DMS 273 treated with DMSO at 0.1 percent for 48 hours (cell line): ENCODE measurements around the gene SALL2.

ENCODE experiments used
- DNase-seq: peaks from one replicate; lab custom pipeline; 2025; lab: John Stamatoyannopoulos, UW

The SALL2 gene

DNA sequence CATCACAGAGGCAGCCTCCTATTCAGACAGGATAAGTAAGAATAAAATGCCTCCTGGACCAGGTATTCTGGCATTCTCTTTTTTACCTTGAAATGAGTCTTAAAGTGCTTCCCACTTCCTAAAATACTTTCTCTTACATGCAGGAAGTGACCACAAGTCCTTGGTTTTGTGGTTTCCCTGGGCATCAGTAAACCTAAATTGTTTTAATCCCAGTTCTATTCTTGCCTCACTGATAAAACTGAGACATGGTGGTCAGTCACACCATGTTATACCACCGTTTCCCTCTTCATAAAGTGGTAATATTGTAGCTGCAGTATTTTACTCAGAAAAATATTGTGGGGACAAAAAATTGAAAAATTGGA is 1.2 kb upstream of the SALL2 start:
- DNase-seq: no peak

DNA sequence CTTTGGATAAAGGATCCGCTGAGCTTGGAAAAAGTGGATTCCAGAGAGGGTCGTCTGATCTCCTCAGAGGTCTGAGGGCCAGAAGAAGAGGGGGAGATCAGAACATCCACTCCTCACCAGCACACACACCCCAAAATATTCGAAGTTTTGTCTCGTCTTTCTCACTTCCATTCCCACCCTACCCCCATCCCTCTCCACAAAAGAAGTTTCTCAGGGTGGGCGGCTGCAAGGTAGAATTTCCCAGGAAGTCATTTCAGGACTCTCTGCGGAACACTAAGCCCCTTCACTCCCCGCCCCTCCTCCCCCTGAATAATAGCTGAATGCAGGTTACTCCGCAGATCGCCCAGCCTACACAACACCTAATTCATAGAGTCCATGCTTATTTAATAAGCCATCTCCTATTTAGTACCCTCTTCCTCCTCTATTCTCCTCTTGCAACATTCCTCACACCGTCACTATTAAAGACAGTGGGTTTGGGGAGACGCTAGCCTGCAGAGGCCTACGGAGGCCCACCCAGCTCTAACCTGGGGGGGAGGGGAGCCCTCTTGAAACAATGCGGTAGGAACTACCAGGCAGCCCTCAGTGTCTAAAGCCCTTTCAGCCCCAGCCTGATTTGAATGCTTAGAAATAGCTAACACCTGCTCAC is 649 bp upstream of the SALL2 start:
- DNase-seq: no peak

DNA sequence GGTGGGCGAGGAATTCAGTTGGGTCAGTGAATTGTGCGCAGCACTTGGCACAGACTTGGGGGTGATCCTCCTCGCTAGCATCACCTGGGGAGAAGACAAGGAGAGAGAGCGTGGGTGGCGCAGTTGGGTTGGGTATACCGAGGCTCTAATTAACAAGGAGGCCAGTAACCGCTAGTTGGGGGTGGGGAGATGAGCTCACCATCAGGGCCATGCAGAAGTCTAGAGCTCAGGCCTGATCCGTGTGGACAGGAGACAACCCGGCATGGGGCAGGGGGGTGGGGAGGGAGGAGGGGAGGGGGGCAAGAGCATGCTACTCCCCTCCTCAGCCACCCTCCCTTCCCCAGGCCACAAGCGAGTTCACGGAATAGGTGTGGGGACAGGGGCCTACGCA is 580 bp downstream of the SALL2 start:
- no peak for DNase-seq

DNA sequence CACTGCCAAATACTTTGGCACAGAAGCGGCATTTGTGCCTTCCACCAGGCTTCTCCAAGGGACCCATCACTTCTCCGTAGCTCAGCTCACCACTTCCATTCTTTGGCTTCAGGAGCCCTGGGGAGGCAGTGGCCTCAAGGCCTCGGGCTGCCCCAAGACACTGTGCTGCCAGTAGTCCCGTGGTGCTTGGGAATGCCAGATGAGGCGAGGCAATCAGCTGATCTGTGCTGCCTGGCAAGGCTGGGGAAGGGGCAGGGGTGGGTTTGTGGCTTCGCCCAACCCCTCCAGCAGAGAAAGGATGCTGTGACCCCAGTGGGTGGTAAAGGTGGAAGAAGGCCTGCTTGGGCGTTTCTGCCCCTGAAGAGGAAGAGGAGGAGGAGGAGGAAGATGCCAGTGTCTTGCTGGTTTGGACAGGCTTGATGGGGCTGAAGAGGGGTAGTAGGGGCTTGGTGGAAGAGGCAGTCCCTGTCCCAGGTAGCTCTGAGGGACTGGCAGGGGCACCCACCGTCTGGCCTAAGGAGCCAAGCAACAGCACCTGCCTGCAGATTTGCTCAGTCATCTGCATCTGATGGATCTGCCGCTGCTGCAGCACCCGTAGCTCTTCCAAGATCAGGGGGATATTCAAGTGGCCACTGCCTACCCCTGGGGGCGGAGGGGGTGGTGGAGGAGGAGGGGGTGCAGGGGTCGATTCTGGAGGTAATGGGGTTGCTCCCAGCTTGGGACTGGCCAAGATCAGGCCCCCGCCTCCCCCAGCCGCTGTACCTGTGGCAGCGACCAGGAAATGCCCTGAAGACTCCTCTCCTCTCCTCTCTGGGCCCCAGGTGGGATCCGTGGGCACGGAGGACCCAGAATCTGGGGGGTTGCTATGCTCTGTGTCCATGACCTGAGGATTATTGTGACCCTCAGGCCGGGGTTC is 1.3 kb downstream of the SALL2 start:
- DNase-seq: no peak

DNA sequence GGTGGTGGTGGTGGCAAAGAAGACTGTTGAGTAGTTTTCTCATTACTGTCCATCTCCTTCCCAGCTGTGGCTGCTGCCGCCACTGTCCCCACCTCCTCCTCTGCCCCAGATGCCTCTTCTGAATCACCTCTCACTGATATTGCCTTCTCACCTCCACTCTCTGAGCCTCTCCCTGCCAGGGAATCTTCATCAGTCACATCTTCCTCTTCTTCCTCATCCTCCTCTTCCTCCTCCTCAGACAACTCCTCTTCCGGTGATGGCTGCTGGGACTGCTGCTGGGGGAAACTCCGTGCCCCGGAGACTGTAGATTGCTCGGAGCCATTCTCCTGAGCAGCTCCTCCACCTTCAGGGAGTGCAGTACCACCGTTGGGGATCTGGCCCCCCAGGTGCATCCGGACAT is 2.9 kb downstream of the SALL2 start:
- no peak for DNase-seq

DNA sequence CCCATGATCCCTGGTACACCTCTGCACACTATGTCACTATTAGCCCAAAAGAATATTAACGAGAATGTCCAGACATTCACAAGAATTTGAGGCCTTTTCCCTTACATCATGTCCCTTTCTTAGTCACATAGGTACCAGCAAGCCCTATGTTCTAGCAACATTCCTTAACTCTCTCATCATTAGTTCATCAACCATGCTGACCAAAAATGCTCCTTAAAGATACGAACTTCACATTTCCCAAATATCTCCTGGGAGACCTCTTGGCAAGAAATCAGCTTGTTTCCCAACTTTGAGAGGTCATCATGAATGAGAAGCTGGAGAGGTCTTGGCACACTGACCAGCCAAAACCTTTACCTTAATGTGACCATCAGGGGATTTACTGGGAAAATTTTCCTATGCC is 4.6 kb downstream of the SALL2 start:
- no peak for DNase-seq

DNA sequence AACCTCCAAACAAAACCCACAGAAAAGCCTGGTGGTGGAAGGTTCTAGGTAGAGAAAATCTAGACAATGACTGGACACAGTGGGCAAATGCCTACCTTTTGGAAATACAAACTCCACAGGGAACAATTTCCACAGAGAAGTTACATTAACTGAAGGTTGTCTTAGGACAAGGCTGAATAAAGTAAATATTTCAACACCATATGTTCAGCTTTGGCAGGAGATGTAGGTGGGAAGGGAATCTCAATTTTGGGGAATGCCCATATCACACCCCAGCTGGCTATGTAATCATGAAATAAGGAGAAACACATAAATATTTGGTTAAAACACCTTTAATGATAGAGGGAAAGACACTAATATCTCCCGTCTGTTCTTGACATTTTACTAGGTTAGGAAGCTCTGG is 5.4 kb downstream of the SALL2 start:
- peak; percentile 24 for DNase-seq

DNA sequence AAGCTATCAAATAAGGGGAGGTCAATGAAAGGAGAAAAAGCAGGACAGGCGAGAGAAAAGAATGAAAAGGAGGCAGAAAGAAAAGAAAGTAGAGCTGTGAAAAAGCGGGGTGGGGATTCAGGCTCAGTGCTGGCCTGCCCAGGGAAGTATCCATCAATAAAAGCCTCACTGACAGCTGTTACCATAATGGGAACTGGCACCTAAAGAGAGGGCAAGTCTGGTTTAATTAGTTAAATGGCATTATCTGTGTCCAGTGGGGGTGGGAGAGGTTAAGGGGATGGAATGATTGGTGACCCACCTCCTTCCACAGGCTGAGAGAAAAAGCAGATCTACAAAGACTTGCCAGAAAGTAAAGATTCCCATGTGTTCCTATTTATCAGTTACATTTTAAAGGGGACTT is 7.4 kb downstream of the SALL2 start:
- no peak for DNase-seq

DNA sequence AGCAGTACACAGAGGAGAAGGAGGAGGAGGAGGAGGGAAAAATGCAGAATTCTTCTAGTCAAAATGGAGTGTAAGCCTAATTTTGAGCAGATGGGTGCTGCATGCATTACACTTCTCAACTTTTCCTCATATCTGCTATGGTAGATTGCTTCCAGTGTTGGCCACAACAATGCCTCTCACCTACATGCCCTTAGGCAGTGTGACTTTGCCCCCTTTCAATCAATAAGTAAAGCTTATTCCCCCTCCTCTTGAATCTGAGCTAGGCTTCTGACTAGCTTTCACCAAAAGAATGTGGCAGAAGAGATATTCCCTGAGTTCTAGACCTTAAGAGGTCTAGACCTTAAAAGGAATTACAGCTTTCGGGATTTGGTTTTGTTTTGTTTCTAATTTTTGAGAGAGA is 11.8 kb downstream of the SALL2 start:
- no peak for DNase-seq

DNA sequence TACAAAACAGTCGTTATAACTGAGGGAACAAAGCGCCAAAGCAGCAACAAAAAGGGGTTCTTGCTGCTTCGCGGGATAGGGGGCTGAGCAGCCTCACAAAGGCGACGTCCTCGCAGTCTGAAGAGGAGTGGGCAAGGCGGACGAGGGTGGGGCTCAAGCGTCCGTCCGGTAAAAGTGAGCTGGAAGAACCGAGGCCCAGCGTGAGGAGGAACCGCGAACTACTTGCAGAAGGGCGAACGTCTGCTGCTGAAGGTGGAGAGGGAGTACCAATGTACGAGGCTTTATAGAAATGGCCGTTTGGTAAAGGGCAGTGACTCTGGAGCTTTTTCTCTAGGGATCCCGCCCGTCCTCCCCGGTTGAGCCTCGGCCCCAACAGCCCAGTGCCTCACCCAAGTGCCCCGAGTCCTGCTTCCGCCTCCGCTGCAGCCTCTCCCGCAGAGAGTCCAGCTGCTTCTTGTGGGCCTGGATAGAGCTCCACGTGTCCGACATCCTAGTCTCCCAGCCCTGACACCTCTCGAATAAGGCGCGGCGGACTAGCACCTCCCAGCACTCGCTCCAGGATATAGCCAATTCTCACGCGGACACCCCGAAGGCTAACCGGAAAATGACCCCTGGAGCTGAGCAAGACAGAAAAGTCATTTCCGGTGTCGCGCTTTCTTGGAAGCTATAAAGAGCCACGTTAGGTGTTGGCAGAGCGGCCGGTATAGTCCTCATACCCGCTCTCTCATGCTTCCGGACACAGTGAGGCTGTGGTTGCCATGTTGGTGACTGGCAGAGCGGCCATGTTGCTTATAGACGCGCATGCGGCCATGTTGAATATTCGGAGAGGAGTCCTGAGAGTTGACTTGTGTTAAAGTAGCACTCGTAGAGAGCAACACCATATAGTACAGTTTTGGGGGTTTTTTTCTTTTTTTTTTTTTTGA is 15.2 kb downstream of the SALL2 start, which contains the start of gene METTL3:
Gene METTL3 (minus strand): TSS at position 606 of the 923 bp plus-strand sequence. CDS start 117 bp downstream, at position 489.
- DNase-seq: peak; percentile 96

DNA sequence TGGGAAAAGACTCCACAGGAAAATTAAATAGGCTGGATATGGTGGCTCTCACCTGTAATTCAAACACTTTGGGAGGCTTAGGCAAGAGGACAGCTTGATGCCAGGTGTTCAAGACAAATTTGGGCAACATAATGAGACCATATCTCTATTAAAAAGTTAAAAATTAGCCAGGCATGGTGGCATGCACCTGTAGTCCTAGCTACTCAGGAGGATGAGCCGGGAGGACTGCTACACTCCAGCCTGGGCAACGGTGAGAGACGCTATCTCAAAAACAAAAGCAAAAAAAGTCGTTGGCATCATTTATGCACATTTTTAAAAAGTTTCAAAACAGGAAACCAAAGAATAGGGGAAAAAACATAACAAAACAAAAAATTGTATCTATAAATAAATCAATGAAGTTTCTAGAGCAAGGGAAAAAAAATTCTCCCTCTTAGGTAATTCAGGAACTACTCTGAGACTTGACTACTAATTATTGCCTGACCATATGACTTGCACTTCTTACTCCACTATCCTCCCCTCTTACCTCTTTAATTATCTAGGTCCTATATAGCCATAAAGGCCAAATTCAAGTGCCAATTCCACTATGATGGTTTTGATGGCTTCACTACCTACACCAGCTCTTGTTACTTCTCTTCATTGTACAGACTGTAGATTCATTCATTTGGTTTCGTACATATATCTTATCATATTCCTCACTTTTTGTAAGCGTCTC is 16.6 kb downstream of the SALL2 start:
- DNase-seq: no peak

DNA sequence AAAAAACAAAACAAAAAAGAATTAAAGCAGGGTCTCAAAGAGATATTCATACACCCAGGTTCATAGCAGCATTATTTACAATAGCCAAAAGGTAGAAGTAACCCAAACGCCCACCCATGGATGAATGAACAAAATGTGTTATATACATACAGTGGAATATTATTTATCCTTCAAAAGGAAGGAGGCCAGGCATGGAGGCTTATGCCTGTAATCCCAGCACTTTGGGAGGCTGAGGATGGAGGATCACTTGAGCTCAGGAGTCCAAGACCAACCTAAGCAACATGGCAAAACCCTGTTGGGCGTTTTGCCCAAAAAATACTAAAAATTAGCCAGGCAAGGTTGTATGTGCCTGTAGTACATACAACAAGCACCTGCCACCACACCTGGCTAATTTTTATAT is 19.6 kb downstream of the SALL2 start:
- DNase-seq: no peak

DNA sequence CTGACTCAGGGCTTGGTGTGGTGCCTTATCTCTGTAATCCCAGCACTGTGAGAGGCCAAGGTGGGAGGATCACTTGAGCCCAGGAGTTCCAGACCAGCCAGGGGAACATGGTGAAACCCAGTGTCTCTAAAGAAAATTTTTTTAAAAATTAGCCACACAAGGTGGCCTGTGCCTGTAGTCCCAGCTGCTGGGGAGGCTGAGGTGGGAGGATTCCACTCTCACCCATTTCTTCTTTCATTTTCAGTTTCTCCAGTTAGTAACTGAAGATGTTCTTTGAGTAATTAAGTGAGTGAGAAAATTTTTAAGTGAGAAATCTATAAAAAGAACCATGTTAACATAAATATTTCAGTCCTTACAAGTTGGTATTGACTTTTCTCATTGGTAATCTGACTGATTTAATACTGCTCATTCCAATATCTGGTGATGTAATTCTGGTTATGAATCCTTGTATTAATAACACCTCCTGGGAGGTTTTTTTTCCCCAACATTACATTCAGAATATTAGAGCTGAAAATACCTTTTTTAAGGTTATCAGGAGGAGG is 21.1 kb downstream of the SALL2 start:
- DNase-seq: no peak

DNA sequence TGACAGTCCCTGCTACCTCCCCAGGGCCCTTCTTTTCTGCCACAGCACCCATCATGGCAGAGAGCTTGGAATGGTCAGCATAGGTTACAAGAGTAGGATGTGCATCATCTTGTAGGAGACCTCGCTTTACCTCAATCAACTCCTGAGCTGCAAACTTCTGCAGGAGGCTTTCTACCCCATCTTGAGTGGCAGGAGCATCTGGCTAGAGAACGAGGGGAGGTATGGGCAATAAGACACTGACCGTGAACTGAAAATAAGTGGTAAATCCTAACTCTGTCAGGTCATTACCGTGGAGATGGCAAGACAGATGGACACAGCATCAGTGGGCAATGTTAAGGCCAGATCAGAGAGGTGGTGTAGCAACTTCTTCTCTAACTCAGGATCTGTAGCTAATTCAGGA is 22.8 kb downstream of the SALL2 start:
- DNase-seq: no peak

DNA sequence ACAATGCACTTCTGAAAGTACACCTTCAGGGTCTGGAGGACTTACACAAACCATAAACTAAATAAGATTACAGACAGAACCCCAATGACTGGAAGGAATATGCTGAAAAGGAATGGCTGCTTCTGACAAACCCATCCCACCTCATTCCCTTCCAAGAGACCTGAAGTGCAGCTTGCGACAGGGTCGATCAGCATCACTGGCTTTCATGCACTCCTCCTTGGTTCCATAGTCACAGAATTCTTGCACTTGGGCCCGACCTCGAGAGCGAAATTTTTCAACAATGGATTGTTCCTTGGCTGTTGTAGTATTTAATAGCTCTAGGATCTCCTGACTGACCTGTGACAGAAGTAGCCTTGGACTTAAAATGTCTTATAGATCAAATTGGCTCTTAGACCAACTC is 24.6 kb downstream of the SALL2 start:
- no peak for DNase-seq

DNA sequence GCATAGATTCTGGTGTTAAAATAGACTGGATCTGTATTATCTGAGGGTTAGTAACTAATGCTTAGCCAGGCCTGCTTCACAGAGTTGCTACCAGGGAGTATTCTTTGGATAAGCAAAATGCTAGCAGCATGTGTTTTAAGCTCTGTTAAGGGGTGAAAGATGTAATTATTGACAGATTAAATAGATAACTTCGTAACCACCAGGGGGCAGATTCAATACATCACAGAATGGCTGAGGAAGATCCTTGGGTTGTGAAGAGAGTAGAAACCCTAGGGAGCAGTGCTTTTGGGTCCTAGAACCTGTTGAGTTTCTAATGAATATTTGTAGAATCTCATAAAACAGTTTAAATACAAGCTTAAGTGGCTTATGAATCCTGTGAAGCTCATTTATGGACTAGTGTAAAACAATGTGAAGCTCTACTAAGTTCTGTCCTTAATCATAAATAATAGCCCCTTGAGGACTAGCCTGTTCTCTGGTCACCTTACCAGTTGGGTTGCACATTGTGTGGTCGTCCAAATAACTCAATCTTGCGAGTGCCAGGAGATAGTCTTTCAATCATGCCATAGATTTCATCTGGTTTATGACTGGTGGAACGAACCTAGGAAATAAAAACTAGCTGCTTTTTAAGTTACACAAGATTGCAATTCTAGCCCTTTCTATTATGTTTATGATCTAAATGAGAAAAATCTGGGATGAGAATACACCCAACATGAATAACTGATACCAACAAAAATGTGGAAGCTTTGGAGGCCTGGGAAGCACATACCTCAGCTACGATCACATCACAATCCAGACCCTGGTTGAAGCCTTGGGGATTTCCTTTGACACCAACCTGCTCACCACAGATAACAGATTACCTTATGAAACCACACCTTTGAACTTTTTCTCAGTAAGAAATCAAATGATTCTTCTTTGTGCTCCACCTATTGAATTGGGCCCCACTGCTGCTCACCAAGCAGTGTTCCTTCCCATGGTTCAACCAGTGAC is 27.3 kb downstream of the SALL2 start:
- DNase-seq: no peak

DNA sequence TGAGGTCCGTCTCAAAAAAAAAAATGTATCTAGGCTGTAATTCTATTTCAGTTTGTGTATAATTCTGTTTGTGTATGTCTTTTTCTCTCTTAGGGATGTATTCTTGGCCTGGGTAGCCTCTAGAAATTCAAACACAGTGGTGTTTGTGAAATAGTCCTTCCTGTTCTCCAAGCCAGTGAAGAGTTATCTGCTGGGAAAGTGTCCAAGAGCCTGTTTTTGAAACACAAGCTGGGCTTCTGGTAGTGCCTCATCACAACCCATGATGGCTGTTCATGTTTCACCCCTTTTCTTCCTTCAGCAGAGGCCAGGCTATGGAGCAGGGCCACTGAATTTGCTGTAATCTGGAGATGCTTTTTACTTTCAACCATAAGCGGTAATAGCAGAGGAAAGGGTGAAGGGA is 29.7 kb downstream of the SALL2 start:
- no peak for DNase-seq

DNA sequence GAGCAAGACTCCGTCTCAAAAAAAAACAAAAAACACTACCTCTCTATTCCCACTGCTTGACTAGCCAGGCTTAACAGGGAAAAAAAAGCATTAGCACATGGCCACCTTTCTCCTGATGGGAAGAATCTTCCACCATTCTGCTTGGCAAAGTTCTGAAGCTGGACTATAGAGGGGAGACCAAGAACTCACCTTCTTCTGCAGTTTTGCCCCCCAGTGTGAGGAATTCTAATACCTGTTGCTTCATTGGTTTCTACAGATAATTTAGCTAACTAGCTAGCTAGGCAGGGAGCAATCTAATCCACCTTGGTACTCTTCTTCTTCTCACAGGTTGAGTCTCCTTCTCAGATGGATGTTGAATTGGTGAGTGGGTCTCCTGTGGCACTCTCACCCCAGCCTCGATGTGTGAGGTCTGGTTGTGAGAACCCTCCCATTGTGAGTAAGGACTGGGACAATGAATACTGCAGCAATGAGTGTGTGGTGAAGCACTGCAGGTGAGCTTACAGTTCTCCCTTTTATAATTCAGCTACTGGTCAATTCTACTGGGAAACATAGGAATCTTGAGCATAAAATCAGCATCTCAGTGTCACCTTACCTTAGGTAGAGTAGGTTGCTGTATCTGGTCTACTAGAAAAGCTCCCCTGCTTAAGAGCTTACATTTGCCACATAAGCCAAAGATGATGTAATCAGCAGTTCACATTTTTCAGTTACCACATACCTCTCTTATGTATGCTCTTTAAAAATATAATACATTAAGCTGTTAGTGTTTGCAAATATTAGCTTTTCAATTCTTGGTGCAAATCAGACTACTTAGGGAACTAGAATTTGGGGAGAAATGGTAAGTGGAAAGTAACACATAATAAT is 31.0 kb downstream of the SALL2 start:
- no peak for DNase-seq

DNA sequence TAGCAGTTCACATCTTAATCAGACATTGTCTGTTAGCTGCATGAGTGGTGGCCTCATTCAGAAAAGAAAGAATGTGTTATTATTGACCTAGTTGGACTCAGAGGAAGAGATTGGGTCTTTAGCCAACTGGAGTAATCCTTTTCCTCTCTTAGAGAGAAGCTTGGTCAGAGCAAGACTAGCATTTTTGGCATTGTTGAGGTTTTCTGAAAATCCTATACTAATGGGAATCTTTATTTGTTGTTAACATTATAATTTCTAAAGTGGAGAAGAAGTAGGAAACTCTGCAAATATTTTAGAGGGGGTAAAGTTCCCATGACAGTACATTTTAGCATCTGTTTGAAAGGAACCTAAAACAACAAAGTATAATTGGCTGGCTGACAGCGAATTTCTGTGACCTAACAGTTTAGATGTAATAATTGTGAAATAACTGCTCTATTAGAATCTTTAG is 39.5 kb downstream of the SALL2 start:
- DNase-seq: no peak
